Measurements from ENCODE around the gene AGBL4.

DNA sequence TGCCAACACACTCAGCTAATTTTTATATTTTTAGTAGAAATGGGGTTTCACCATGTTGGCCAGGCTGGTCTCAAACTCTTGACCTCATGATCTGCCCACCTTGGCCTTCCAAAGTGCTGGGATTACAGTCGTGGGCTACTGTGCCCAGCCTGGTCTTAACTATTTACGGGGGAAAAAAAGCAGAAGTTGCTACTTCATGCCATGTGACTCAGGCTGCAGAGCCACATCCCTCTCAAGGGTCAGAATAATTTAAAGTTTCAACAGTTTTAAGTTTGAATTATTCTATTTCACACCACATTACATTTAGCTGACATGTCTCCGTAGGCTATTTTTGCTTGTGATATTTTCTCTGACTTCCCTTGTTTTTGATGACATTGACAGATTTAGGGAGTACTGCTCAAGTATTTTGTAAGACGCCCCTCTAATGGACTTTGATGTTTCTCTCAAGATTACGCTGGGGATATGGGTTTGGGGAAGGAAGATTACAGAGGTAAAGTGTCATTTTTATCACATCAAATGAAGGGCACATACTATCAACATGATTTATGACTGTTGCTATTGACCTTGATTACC is 14.6 kb upstream of the AGBL4 start:
- TF ChIP-seq, protein P1, sequence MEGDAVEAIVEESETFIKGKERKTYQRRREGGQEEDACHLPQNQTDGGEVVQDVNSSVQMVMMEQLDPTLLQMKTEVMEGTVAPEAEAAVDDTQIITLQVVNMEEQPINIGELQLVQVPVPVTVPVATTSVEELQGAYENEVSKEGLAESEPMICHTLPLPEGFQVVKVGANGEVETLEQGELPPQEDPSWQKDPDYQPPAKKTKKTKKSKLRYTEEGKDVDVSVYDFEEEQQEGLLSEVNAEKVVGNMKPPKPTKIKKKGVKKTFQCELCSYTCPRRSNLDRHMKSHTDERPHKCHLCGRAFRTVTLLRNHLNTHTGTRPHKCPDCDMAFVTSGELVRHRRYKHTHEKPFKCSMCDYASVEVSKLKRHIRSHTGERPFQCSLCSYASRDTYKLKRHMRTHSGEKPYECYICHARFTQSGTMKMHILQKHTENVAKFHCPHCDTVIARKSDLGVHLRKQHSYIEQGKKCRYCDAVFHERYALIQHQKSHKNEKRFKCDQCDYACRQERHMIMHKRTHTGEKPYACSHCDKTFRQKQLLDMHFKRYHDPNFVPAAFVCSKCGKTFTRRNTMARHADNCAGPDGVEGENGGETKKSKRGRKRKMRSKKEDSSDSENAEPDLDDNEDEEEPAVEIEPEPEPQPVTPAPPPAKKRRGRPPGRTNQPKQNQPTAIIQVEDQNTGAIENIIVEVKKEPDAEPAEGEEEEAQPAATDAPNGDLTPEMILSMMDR (IDR thresholded peaks at IDR 0.05; ENCODE audit: low read length) = no peak
- TF ChIP-seq EZH2 (IDR thresholded peaks at IDR 0.05; ENCODE audit: borderline replicate concordance, low read length) = no peak

Data from OCI-LY1 (cell line).